Measurements from ENCODE around the gene PAPPA2. TPM values are rescaled to one million over a fixed set of nuclear protein-coding genes. Genes with fewer than 3 reads are reported as not detected.
A peak's percentile ranks its signal among the peaks of the same experiment; 100 is the strongest.

The PAPPA2 gene
- total and polyA plus RNA-seq, 2 donors (not counting 1 experiment from before 2014, with no cell fraction given), result 0.24 to 4.1 TPM

GRCh38 chr1:176656257-176656995, 193.5 kb downstream of the PAPPA2 start:
- Histone ChIP-seq H3K27ac (ENCODE audit: insufficient read depth, low read length) (peak overlapping the region; percentile 81), H3K4me2 (ENCODE audit: extremely low read depth, insufficient read depth, low read length) (peak overlapping the region; percentile 35), H2AFZ (ENCODE audit: low read length) (peak overlapping the region; percentile 69), H3K4me1 (ENCODE audit: control insufficient read depth, extremely low read depth, insufficient read depth, low read length) (peaks cover 5% of the 10 kb centered on the region), H3K4me3 (replicated peaks in 1 of 4; ENCODE audit: control extremely low read depth in 1 of 4, insufficient read depth in 1 of 4, low read depth in 3 of 4, low read length in 4 of 4) (no peak overlapping the region), H4K20me1 (ENCODE audit: control insufficient read depth, extremely low read depth, insufficient read depth, low read length) (no peaks in the 10 kb centered on the region), H3K9ac (ENCODE audit: insufficient read depth, low read length) (no peak overlapping the region), H3K27me3 (ENCODE audit: control insufficient read depth, insufficient read depth, low read length) (no peaks in the 10 kb centered on the region), H3K36me3 (ENCODE audit: control insufficient read depth, insufficient read depth, low read length) (no peaks in the 10 kb centered on the region), H3K9me3 (ENCODE audit: control insufficient read depth, insufficient read depth, low read depth, low read length) (no peaks in the 10 kb centered on the region), H3K79me2 (ENCODE audit: control insufficient read depth, insufficient read depth, low read length) (no peaks in the 10 kb centered on the region)
- TF ChIP-seq CTCF (conservative IDR thresholded peaks at IDR 0.05 in 1 of 2, IDR thresholded peaks at IDR 0.05 in 1 of 2; ENCODE audit: low read depth in 1 of 2, low read length in 2 of 2), result no peak
- no peak for TF ChIP-seq EZH2 (IDR thresholded peaks at IDR 0.05; ENCODE audit: low read length, missing control alignments)
- peak; percentile 66 to 95 for DNase-seq (ENCODE audit: low read depth in 2 of 2)

DNA sequence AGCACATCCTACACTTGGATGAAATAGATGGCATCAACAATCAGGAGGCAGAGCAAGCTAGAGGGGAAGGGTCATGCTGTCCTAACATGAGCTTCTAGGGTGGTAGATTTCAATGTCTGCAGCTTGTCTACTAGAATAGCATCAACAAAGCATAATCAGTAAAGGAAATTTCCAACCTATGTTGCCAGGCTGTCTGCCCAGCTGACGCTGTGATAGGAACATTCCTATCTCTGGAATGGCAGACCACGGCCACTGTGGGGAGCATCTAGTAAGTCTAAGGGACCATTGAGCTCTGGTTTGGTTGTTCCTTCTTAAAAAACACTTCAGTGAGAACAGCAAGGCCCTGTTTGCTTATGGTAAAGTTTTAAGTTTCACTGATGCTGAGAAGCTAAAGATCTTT, 206.8 kb downstream of the PAPPA2 start:
- no peak overlapping the region for H3K27ac ChIP-seq (ENCODE audit: insufficient read depth, low read length)
- no peaks in the 10 kb centered on the region for H3K27me3 ChIP-seq (ENCODE audit: control insufficient read depth, insufficient read depth, low read length)
- H3K9ac ChIP-seq (ENCODE audit: insufficient read depth, low read length), result no peak overlapping the region
- H3K9me3 ChIP-seq (ENCODE audit: control insufficient read depth, insufficient read depth, low read depth, low read length), result no peaks in the 10 kb centered on the region
- TF ChIP-seq EZH2 (IDR thresholded peaks at IDR 0.05; ENCODE audit: low read length, missing control alignments) (no peak), CTCF (conservative IDR thresholded peaks at IDR 0.05 in 1 of 2, IDR thresholded peaks at IDR 0.05 in 1 of 2; ENCODE audit: low read depth in 1 of 2, low read length in 2 of 2) (no peak)
- no peaks in the 10 kb centered on the region for H3K79me2 ChIP-seq (ENCODE audit: control insufficient read depth, insufficient read depth, low read length)
- DNase-seq (ENCODE audit: low read depth in 2 of 2), result no peak
- no peak overlapping the region for H2AFZ ChIP-seq (ENCODE audit: low read length)
- no peaks in the 10 kb centered on the region for H4K20me1 ChIP-seq (ENCODE audit: control insufficient read depth, extremely low read depth, insufficient read depth, low read length)
- no peaks in the 10 kb centered on the region for H3K36me3 ChIP-seq (ENCODE audit: control insufficient read depth, insufficient read depth, low read length)
- no peak overlapping the region for H3K4me3 ChIP-seq (replicated peaks in 1 of 4; ENCODE audit: control extremely low read depth in 1 of 4, insufficient read depth in 1 of 4, low read depth in 3 of 4, low read length in 4 of 4)
- H3K4me2 ChIP-seq (ENCODE audit: extremely low read depth, insufficient read depth, low read length), result no peak overlapping the region
- no peaks in the 10 kb centered on the region for H3K4me1 ChIP-seq (ENCODE audit: control insufficient read depth, extremely low read depth, insufficient read depth, low read length)

DNA sequence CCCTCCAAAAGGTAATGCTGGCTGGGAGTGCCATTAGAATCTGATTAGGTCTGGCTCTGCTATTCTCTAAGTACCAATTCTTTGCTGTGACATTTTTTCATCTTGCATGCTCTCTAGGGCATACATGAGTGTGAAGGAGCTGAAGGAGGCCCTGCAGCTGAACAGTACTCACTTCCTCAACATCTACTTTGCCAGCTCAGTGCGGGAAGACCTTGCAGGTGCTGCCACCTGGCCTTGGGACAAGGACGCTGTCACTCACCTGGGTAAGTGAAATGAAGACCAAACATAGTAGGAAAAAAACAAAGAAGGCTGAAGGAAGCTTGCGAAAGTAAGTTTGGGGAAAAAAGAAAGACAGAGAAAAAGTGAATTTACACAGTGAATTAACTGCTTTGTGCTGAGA, 207.9 kb downstream of the PAPPA2 start:
- H4K20me1 ChIP-seq (ENCODE audit: control insufficient read depth, extremely low read depth, insufficient read depth, low read length), result no peaks in the 10 kb centered on the region
- H3K4me3 ChIP-seq (replicated peaks in 1 of 4; ENCODE audit: control extremely low read depth in 1 of 4, insufficient read depth in 1 of 4, low read depth in 3 of 4, low read length in 4 of 4), result no peak overlapping the region
- no peaks in the 10 kb centered on the region for H3K4me1 ChIP-seq (ENCODE audit: control insufficient read depth, extremely low read depth, insufficient read depth, low read length)
- no peaks in the 10 kb centered on the region for H3K9me3 ChIP-seq (ENCODE audit: control insufficient read depth, insufficient read depth, low read depth, low read length)
- no peak overlapping the region for H3K4me2 ChIP-seq (ENCODE audit: extremely low read depth, insufficient read depth, low read length)
- no peak overlapping the region for H3K9ac ChIP-seq (ENCODE audit: insufficient read depth, low read length)
- H3K27me3 ChIP-seq (ENCODE audit: control insufficient read depth, insufficient read depth, low read length), result no peaks in the 10 kb centered on the region
- no peak overlapping the region for H3K27ac ChIP-seq (ENCODE audit: insufficient read depth, low read length)
- TF ChIP-seq CTCF (conservative IDR thresholded peaks at IDR 0.05 in 1 of 2, IDR thresholded peaks at IDR 0.05 in 1 of 2; ENCODE audit: low read depth in 1 of 2, low read length in 2 of 2), result no peak
- TF ChIP-seq EZH2 (IDR thresholded peaks at IDR 0.05; ENCODE audit: low read length, missing control alignments), result no peak
- H3K36me3 ChIP-seq (ENCODE audit: control insufficient read depth, insufficient read depth, low read length), result no peaks in the 10 kb centered on the region
- no peaks in the 10 kb centered on the region for H3K79me2 ChIP-seq (ENCODE audit: control insufficient read depth, insufficient read depth, low read length)
- no peak overlapping the region for H2AFZ ChIP-seq (ENCODE audit: low read length)
- no peak for DNase-seq (ENCODE audit: low read depth in 2 of 2)

Measured in fibroblast of lung (primary cell).